ENCODE results near the gene AMHR2.
A peak's percentile ranks its signal among the peaks of the same experiment; 100 is the strongest.
"Not testable (repeated sequence)": the region's sequence is repeated elsewhere in the genome, so short reads cannot be mapped to it uniquely, and the experiment has no call there.

AMHR2 gene

GRCh38 chr12:53423597-53423996 lies at the start of gene AMHR2:
AMHR2 (plus strand) TSS chr12:53423855; CDS start chr12:53423935, 80 bp downstream.
- no peak for DNase-seq

- not testable (repeated sequence) for DNase-seq
These were observed 49.4 kb upstream of the AMHR2 start for GRCh38 chr12:53374277-53374676.

- no peak for DNase-seq
These were observed 46.9 kb upstream of the AMHR2 start for GRCh38 chr12:53376747-53377146.

GRCh38 chr12:53378222-53378621 lies 45.4 kb upstream of the AMHR2 start:
- no peak for DNase-seq

- no peak for DNase-seq
These were observed 44.8 kb upstream of the AMHR2 start for GRCh38 chr12:53378724-53379388.

- DNase-seq: peak; percentile 99
These were observed 44.1 kb upstream of the AMHR2 start for GRCh38 chr12:53379389-53380103.

GRCh38 chr12:53380104-53380793 lies 43.4 kb upstream of the AMHR2 start, which contains the start of gene SP1:
SP1 (plus strand) TSS chr12:53380176; CDS start chr12:53380292, 116 bp downstream.
- DNase-seq: peak; percentile 89

- no peak for DNase-seq
These were observed 42.6 kb upstream of the AMHR2 start for GRCh38 chr12:53380794-53381730.

GRCh38 chr12:53381731-53382630 lies 41.7 kb upstream of the AMHR2 start:
- DNase-seq: peak; percentile 32

- no peak for DNase-seq
These were observed 40.4 kb upstream of the AMHR2 start for GRCh38 chr12:53383258-53383657.

GRCh38 chr12:53386381-53386780 lies 37.3 kb upstream of the AMHR2 start:
- DNase-seq: not testable (repeated sequence)

- DNase-seq: no peak
These were observed 34.7 kb upstream of the AMHR2 start for GRCh38 chr12:53388932-53389331.

- no peak for DNase-seq
These were observed 34.0 kb upstream of the AMHR2 start for GRCh38 chr12:53389702-53390101.

- DNase-seq: no peak
These were observed 31.9 kb upstream of the AMHR2 start for GRCh38 chr12:53391724-53392123.

GRCh38 chr12:53399896-53400295 lies 23.8 kb upstream of the AMHR2 start:
- DNase-seq: no peak

- not testable (repeated sequence) for DNase-seq
These were observed 21.3 kb upstream of the AMHR2 start for GRCh38 chr12:53402351-53402750.

GRCh38 chr12:53402871-53403270 lies 20.8 kb upstream of the AMHR2 start:
- no peak for DNase-seq

- no peak for DNase-seq
These were observed 12.7 kb upstream of the AMHR2 start for GRCh38 chr12:53410951-53411350.

GRCh38 chr12:53413485-53414204 lies 10.0 kb upstream of the AMHR2 start:
- no peak for DNase-seq

- no peak for DNase-seq
These were observed 8.8 kb upstream of the AMHR2 start for GRCh38 chr12:53414756-53415417.

Data from stimulated activated CD4-positive, alpha-beta T cell treated with anti-CD3 and anti-CD28 coated beads, Interleukin-1b, Interleukin-23, amount 100 ng/mL, for 48 hours (primary cell).